NCI-H446 treated with DMSO at 0.1 percent for 48 hours (cell line): Measurements from ENCODE around the gene LTV1.
"Not testable (repeated sequence)": the region's sequence is repeated elsewhere in the genome, so short reads cannot be mapped to it uniquely, and the experiment has no call there.

Source experiments
- DNase-seq: peaks from one replicate; lab custom pipeline; 2025; lab: John Stamatoyannopoulos, UW

The LTV1 gene

GRCh38 chr6:143843677-143843999 is 500 bp downstream of the LTV1 start:
- no peak for DNase-seq

- DNase-seq, result no peak
These were observed 868 bp downstream of the LTV1 start for GRCh38 chr6:143844006-143844405.

GRCh38 chr6:143845033-143845432 is 1.9 kb downstream of the LTV1 start:
- DNase-seq, result no peak

- DNase-seq, result not testable (repeated sequence)
These were observed 8.6 kb downstream of the LTV1 start for GRCh38 chr6:143851706-143852105.

GRCh38 chr6:143855057-143855456 is 11.9 kb downstream of the LTV1 start:
- DNase-seq, result not testable (repeated sequence)

DNA sequence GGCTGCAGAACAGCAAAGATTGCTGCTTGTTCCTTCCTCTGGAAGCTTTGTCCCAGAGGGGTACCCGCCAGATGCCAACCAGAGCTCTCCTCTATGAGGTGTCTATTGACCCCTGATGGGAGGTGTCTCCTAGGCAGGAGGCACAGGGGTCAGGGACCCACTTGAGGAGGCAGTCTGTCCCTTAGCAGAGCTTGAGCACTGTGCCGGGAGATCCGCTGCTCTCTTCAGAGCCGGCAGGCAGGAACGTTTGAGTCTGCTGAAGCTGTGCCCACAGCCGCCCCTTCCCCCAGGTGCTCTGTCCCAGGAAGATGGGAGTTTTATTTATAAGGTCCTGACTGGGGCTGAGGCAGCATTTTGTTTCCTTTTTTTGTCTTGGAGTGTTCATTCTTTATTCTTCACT is 13.6 kb downstream of the LTV1 start:
- not testable (repeated sequence) for DNase-seq

- DNase-seq, result no peak
These were observed 14.5 kb downstream of the LTV1 start for GRCh38 chr6:143857651-143858050.

GRCh38 chr6:143859891-143860660 is 16.9 kb downstream of the LTV1 start:
- no peak for DNase-seq

- DNase-seq, result no peak
These were observed 20.6 kb downstream of the LTV1 start for GRCh38 chr6:143863771-143864170.

- no peak for DNase-seq
These were observed 21.1 kb downstream of the LTV1 start, which contains the start of gene ZC2HC1B for GRCh38 chr6:143864234-143864633. ZC2HC1B (plus strand) TSS chr6:143864474; CDS start chr6:143864540, 66 bp downstream.

- DNase-seq, result no peak
These were observed 24.1 kb downstream of the LTV1 start for GRCh38 chr6:143867236-143867635.

- DNase-seq, result not testable (repeated sequence)
These were observed 25.7 kb downstream of the LTV1 start for GRCh38 chr6:143868808-143869207.

DNA sequence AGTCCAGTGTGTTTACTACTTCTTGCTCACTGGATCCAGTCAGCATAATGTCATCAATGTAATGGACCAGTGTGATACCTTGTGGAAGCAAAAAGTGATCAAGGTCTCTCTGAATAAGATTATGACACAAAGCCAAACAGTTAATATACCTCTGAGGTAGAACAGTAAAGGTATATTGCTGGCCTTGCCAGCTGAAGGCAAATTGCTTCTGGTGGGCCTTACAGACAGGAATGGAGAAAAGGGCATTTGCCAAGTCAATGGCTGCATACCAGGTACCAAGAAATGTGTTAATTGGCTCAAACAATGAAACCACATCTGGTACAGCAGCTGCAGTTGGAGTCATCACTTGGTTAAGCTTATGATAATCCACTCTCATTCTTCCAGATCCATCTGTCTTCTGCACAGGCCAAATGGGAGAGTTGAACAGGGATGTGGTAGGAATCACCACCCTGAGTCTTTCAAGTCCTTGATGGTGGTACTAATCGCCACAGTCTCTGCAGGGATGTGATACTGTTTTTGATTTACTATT is 28.1 kb downstream of the LTV1 start:
- DNase-seq, result not testable (repeated sequence)

DNA sequence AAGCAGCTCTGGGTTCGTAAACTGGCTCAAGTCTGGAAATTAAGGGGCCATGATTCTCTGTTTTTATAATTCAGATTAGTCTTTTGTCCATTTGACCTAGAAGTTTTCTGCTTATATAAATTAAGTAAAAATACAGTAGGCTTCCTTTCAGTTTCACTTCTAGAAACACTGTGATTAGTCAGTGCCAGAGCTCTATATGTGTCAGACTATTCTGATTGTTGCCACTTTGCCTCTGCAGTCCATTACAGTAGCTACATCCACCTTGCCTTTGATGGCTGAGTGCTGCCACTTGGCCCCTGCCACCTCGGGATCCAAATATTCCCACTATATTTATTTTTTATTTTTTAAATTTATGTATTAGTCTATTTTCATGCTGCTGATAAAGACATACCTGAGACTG is 29.1 kb downstream of the LTV1 start:
- DNase-seq, result no peak

DNA sequence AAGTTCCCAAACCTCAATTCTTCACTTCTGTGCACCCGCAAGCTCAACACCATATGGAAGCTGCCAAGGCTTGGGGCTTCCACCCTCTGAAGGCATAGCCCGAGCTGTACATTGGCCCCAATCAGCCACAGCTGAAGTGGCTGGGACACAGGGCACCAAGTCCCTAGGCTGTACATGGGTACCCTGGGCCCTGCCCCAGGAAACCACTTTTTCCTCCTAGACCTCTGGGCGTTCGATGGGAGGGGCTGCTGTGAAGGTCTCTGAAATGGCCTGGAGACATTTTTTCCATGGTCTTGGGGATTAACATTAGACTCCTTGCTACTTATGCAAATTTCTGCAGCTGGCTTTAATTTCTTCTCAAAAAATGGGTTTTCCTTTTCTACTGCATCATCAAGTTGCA is 30.5 kb downstream of the LTV1 start:
- not testable (repeated sequence) for DNase-seq

- not testable (repeated sequence) for DNase-seq
These were observed 31.4 kb downstream of the LTV1 start for GRCh38 chr6:143874503-143874902.

- no peak for DNase-seq
These were observed 34.6 kb downstream of the LTV1 start for GRCh38 chr6:143877584-143878271.

DNA sequence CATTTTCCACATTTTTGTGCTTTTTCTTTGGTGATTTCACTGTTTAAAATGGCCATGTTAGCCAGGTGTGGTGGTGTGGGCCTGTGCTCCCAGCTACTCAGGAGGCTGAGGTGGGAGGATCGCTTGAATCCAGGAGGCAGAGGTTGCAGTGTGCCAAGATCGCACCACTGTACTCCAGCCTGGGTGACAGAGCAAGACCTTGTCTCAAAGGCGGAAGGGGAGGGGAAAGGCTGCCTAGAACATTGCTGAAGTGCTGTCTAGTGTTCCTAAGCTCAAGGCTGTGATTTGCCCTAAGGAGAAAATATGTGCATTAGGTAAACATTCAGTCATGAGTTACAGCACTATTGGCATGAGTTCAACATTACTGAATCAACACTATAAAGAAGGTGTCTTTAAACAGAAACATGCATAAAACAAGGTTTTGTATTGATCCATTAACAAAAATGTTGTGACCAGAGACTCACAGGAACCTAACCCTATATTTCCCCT is 35.2 kb downstream of the LTV1 start:
- no peak for DNase-seq

GRCh38 chr6:143880412-143880811 is 37.3 kb downstream of the LTV1 start:
- DNase-seq, result no peak

DNA sequence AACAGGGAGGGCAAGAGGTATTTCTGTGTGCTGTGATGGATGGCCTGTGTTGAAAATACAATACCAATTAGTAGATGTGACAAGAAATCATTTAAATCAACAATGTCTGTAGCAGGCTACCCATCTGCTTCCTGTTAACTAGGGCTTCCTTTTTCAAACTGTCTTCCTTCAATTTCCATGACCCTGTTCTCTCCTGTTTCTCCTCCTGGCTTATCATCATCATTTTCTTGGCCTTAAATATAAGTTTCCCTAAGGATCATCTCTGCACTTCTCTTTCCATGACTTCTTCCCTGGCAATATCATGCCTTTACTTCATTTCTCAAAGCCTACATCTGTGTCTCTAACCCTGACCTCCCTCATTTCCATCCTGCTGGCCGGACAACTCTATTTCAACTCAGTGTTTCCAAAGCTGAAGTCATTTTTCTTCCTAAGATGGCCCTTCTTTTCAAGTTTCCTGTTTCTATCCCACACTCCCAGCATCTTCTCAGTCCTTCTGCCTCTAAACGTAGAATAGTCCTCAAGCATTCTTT is 39.3 kb downstream of the LTV1 start:
- DNase-seq, result no peak

- DNase-seq, result peak; percentile 16
These were observed 41.2 kb downstream of the LTV1 start for GRCh38 chr6:143884216-143884900.

- DNase-seq, result no peak
These were observed 42.0 kb downstream of the LTV1 start for GRCh38 chr6:143885116-143885515.
